NCI-H345 treated with DMSO at 0.1 percent for 48 hours (cell line): ENCODE data around the gene MLN.

ENCODE experiments used
- DNase-seq: peaks from one replicate; lab custom pipeline; 2025; ENCODE audit not compliant: unreplicated experiment; lab: John Stamatoyannopoulos, UW

The MLN gene

GRCh38 chr6:33803571-33804053 lies at the start of gene MLN:
TSS of gene MLN (minus strand) at chr6:33804003. CDS start at chr6:33801163, 2,840 bp downstream.
- no peak for DNase-seq

- no peak for DNase-seq
Observed at GRCh38 chr6:33853026-33853425, 49.2 kb upstream of the MLN start.

- DNase-seq = no peak
Observed at GRCh38 chr6:33851959-33852358, 48.2 kb upstream of the MLN start.

GRCh38 chr6:33850869-33851541 lies 47.2 kb upstream of the MLN start:
- peak; percentile 50 for DNase-seq

- no peak for DNase-seq
Observed at GRCh38 chr6:33850296-33850695, 46.5 kb upstream of the MLN start.

- no peak for DNase-seq
Observed at GRCh38 chr6:33849500-33850075, 45.8 kb upstream of the MLN start.

- DNase-seq = no peak
Observed at GRCh38 chr6:33848484-33848883, 44.7 kb upstream of the MLN start.

GRCh38 chr6:33847867-33848266 lies 44.1 kb upstream of the MLN start:
- DNase-seq = no peak

GRCh38 chr6:33847078-33847477 lies 43.3 kb upstream of the MLN start:
- DNase-seq = no peak

- DNase-seq = no peak
Observed at GRCh38 chr6:33846226-33846625, 42.4 kb upstream of the MLN start.

- no peak for DNase-seq
Observed at GRCh38 chr6:33845031-33845745, 41.4 kb upstream of the MLN start.

GRCh38 chr6:33843131-33844121 lies 39.6 kb upstream of the MLN start:
- DNase-seq = no peak

GRCh38 chr6:33841868-33842267 lies 38.1 kb upstream of the MLN start:
- DNase-seq = no peak

- no peak for DNase-seq
Observed at GRCh38 chr6:33841070-33841469, 37.3 kb upstream of the MLN start.

- no peak for DNase-seq
Observed at GRCh38 chr6:33840048-33840926, 36.5 kb upstream of the MLN start.

GRCh38 chr6:33839399-33840047 lies 35.7 kb upstream of the MLN start:
- DNase-seq = no peak

- DNase-seq = no peak
Observed at GRCh38 chr6:33838983-33839382, 35.2 kb upstream of the MLN start.

GRCh38 chr6:33837971-33838665 lies 34.3 kb upstream of the MLN start:
- DNase-seq = no peak
